Measurements from ENCODE around the gene APBA2. TPM values are rescaled to one million over a fixed set of nuclear protein-coding genes. Genes with fewer than 3 reads are reported as not detected.

APBA2 gene
- total and polyA plus RNA-seq, 4 donors = 0.41 to 2.1 (median 1.9) TPM

GRCh38 chr15:29053006-29053405 lies 167.2 kb downstream of the APBA2 start:
- ATAC-seq (ENCODE audit: low FRiP score) (no peak), DNase-seq (no peak)
- no peaks in the 10 kb centered on the region for H3K36me3 ChIP-seq (ENCODE audit: control insufficient read depth in 1 of 2, insufficient read depth in 2 of 2, low read length in 1 of 2)
- peaks cover 2% of the 10 kb centered on the region for H3K9me3 ChIP-seq (ENCODE audit: control insufficient read depth, low read length)
- H3K4me1 ChIP-seq (ENCODE audit: control insufficient read depth in 1 of 2, insufficient read depth in 2 of 2, low read length in 2 of 2) = no peaks in the 10 kb centered on the region
- whole genome bisulfite sequencing, 2 donors = 86 to 95% methylated on average over 8 of the region's 8 CpGs
- H3K4me3 ChIP-seq (ENCODE audit: low read length in 2 of 2) = no peak overlapping the region
- no peaks in the 10 kb centered on the region for H3K27me3 ChIP-seq (ENCODE audit: control insufficient read depth in 1 of 2, insufficient read depth in 2 of 2, low read length in 1 of 2)
- H3K27ac ChIP-seq (ENCODE audit: low read depth in 1 of 2, low read length in 2 of 2) = no peak overlapping the region
- intact Hi-C loops (cut with DNase I) = no loop called here

GRCh38 chr15:29053661-29054131 lies 167.9 kb downstream of the APBA2 start:
- intact Hi-C loops (cut with DNase I) = no loop called here
- peaks cover 2% of the 10 kb centered on the region for H3K9me3 ChIP-seq (ENCODE audit: control insufficient read depth, low read length)
- H3K4me1 ChIP-seq (ENCODE audit: control insufficient read depth in 1 of 2, insufficient read depth in 2 of 2, low read length in 2 of 2) = no peaks in the 10 kb centered on the region
- no peaks in the 10 kb centered on the region for H3K27me3 ChIP-seq (ENCODE audit: control insufficient read depth in 1 of 2, insufficient read depth in 2 of 2, low read length in 1 of 2)
- no peaks in the 10 kb centered on the region for H3K36me3 ChIP-seq (ENCODE audit: control insufficient read depth in 1 of 2, insufficient read depth in 2 of 2, low read length in 1 of 2)
- H3K4me3 ChIP-seq (ENCODE audit: low read length in 2 of 2) = no peak overlapping the region
- WGBS, 2 donors = 92 to 96% methylated on average over 18 of the region's 18 CpGs
- no peak overlapping the region for H3K27ac ChIP-seq (ENCODE audit: low read depth in 1 of 2, low read length in 2 of 2)
- DNase-seq = no peak
- no peak for ATAC-seq (ENCODE audit: low FRiP score)

GRCh38 chr15:29054171-29055045 lies 168.6 kb downstream of the APBA2 start:
- H3K9me3 ChIP-seq (ENCODE audit: control insufficient read depth, low read length) = peaks cover 2% of the 10 kb centered on the region
- H3K4me1 ChIP-seq (ENCODE audit: control insufficient read depth in 1 of 2, insufficient read depth in 2 of 2, low read length in 2 of 2) = no peaks in the 10 kb centered on the region
- WGBS, 2 donors = 95 to 96% methylated on average over 34 of the region's 34 CpGs
- H3K36me3 ChIP-seq (ENCODE audit: control insufficient read depth in 1 of 2, insufficient read depth in 2 of 2, low read length in 1 of 2) = no peaks in the 10 kb centered on the region
- intact Hi-C loops (cut with DNase I) = no loop called here
- peak; percentile 49 for ATAC-seq (ENCODE audit: low FRiP score)
- no peak overlapping the region for H3K4me3 ChIP-seq (ENCODE audit: low read length in 2 of 2)
- no peak overlapping the region for H3K27ac ChIP-seq (ENCODE audit: low read depth in 1 of 2, low read length in 2 of 2)
- no peak for DNase-seq
- H3K27me3 ChIP-seq (ENCODE audit: control insufficient read depth in 1 of 2, insufficient read depth in 2 of 2, low read length in 1 of 2) = no peaks in the 10 kb centered on the region

DNA sequence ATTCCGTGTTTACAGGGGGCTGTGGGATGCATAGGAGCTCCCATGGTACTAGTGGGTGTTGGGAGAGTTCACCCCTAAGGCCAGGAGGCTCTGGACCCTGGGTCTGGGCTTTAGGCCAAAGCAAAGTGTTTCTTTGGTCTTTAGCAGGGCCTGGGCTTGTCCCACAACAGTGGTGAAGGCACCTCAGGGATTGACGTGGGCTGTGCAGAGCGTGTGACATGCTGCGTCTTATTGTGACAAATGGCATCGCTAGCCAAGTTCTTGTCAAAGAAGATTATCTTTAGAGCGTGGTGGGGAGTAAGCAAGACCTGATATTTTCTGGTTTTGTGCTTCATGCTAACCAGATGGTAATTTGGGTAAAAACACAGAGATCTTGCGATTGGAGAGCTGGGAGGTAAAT lies 170.1 kb downstream of the APBA2 start:
- DNase-seq (no peak), ATAC-seq (ENCODE audit: low FRiP score) (no peak)
- Histone ChIP-seq H3K27ac (ENCODE audit: low read depth in 1 of 2, low read length in 2 of 2) (no peak overlapping the region), H3K4me1 (ENCODE audit: control insufficient read depth in 1 of 2, insufficient read depth in 2 of 2, low read length in 2 of 2) (no peaks in the 10 kb centered on the region), H3K4me3 (ENCODE audit: low read length in 2 of 2) (no peak overlapping the region), H3K36me3 (ENCODE audit: control insufficient read depth in 1 of 2, insufficient read depth in 2 of 2, low read length in 1 of 2) (no peaks in the 10 kb centered on the region), H3K27me3 (ENCODE audit: control insufficient read depth in 1 of 2, insufficient read depth in 2 of 2, low read length in 1 of 2) (no peaks in the 10 kb centered on the region), H3K9me3 (ENCODE audit: control insufficient read depth, low read length) (peaks cover 2% of the 10 kb centered on the region)
- WGBS, 2 donors = 59 to 65% methylated on average over 7 of the region's 7 CpGs
- intact Hi-C loops (cut with DNase I) = no loop called here

DNA sequence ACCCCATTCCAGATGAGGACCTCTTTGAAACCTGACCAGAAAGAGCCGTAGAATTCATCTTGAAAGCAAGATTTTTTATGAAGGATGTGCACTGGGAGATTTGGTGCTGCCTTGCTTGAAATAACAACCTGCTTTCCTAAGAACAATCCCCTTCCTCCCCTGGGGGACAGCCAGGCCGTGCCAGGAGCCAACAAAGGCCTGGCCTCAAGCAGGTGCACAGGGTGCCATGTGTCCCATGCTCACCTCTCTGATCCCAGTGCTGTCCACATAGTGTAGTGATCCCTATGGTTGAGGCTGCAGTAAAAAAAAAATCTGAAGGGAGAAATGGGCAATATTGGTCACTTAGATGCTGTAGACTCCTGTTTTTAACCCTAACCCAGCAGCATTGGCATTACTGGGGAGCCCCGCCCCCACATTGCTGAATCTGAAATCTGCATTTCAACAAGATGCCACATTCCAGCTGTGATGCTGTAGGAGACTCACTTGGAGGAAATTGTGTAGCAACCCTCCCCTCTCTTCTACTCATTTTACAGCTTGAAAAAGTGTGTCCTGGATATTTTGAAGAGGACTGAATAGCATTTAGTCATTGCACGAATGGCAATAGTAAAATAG lies 171.2 kb downstream of the APBA2 start:
- Histone ChIP-seq H3K4me3 (ENCODE audit: low read length in 2 of 2) (no peak overlapping the region), H3K27me3 (ENCODE audit: control insufficient read depth in 1 of 2, insufficient read depth in 2 of 2, low read length in 1 of 2) (no peaks in the 10 kb centered on the region), H3K27ac (ENCODE audit: low read depth in 1 of 2, low read length in 2 of 2) (no peak overlapping the region), H3K36me3 (ENCODE audit: control insufficient read depth in 1 of 2, insufficient read depth in 2 of 2, low read length in 1 of 2) (no peaks in the 10 kb centered on the region), H3K4me1 (ENCODE audit: control insufficient read depth in 1 of 2, insufficient read depth in 2 of 2, low read length in 2 of 2) (no peaks in the 10 kb centered on the region), H3K9me3 (ENCODE audit: control insufficient read depth, low read length) (peaks cover 2% of the 10 kb centered on the region)
- ATAC-seq (ENCODE audit: low FRiP score) (no peak), DNase-seq (no peak)
- intact Hi-C loops (cut with DNase I) = no loop called here
- WGBS, 2 donors = 52 to 57% methylated on average over 4 of the region's 4 CpGs

DNA sequence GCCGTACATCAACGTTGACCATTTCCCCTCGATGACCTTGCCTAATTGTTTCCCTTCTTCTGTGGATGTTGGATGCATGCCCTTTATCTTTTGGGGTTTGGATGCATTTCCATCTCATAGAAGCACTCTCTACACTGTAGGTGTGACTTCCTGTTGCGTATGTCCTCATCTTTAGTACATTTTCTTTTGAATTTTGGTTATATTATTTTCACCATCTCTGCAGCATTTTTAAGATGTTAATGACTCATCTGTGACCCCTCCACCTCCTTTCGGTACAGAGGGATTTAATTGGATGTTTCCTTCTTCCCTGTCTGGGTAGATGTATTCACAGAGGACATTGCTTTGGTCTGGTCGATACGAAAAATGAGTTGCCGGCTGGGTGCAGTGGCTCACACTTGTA lies 172.1 kb downstream of the APBA2 start:
- H3K4me1 ChIP-seq (ENCODE audit: control insufficient read depth in 1 of 2, insufficient read depth in 2 of 2, low read length in 2 of 2) = no peaks in the 10 kb centered on the region
- intact Hi-C loops (cut with DNase I) = no loop called here
- no peaks in the 10 kb centered on the region for H3K36me3 ChIP-seq (ENCODE audit: control insufficient read depth in 1 of 2, insufficient read depth in 2 of 2, low read length in 1 of 2)
- peaks cover 2% of the 10 kb centered on the region for H3K9me3 ChIP-seq (ENCODE audit: control insufficient read depth, low read length)
- ATAC-seq (ENCODE audit: low FRiP score) = no peak
- DNase-seq = no peak
- no peaks in the 10 kb centered on the region for H3K27me3 ChIP-seq (ENCODE audit: control insufficient read depth in 1 of 2, insufficient read depth in 2 of 2, low read length in 1 of 2)
- 86 to 87% methylated on average over 8 of the region's 8 CpGs for WGBS, 2 donors
- H3K27ac ChIP-seq (ENCODE audit: low read depth in 1 of 2, low read length in 2 of 2) = no peak overlapping the region
- H3K4me3 ChIP-seq (ENCODE audit: low read length in 2 of 2) = no peak overlapping the region

GRCh38 chr15:29058903-29059539 lies 173.2 kb downstream of the APBA2 start:
- H3K4me1 ChIP-seq (ENCODE audit: control insufficient read depth in 1 of 2, insufficient read depth in 2 of 2, low read length in 2 of 2) = no peaks in the 10 kb centered on the region
- no peak overlapping the region for H3K27ac ChIP-seq (ENCODE audit: low read depth in 1 of 2, low read length in 2 of 2)
- no peaks in the 10 kb centered on the region for H3K36me3 ChIP-seq (ENCODE audit: control insufficient read depth in 1 of 2, insufficient read depth in 2 of 2, low read length in 1 of 2)
- no peaks in the 10 kb centered on the region for H3K27me3 ChIP-seq (ENCODE audit: control insufficient read depth in 1 of 2, insufficient read depth in 2 of 2, low read length in 1 of 2)
- DNase-seq = no peak
- intact Hi-C loops (cut with DNase I) = no loop called here
- H3K4me3 ChIP-seq (ENCODE audit: low read length in 2 of 2) = no peak overlapping the region
- no peaks in the 10 kb centered on the region for H3K9me3 ChIP-seq (ENCODE audit: control insufficient read depth, low read length)
- 90 to 91% methylated on average over 6 of the region's 6 CpGs for WGBS, 2 donors
- no peak for ATAC-seq (ENCODE audit: low FRiP score)

GRCh38 chr15:29059871-29060640 lies 174.3 kb downstream of the APBA2 start:
- ATAC-seq (ENCODE audit: low FRiP score) = no peak
- no peaks in the 10 kb centered on the region for H3K4me1 ChIP-seq (ENCODE audit: control insufficient read depth in 1 of 2, insufficient read depth in 2 of 2, low read length in 2 of 2)
- H3K4me3 ChIP-seq (ENCODE audit: low read length in 2 of 2) = no peak overlapping the region
- H3K9me3 ChIP-seq (ENCODE audit: control insufficient read depth, low read length) = no peaks in the 10 kb centered on the region
- no peak for DNase-seq
- WGBS, 2 donors = 91 to 94% methylated on average over 16 of the region's 16 CpGs
- H3K27me3 ChIP-seq (ENCODE audit: control insufficient read depth in 1 of 2, insufficient read depth in 2 of 2, low read length in 1 of 2) = no peaks in the 10 kb centered on the region
- H3K36me3 ChIP-seq (ENCODE audit: control insufficient read depth in 1 of 2, insufficient read depth in 2 of 2, low read length in 1 of 2) = no peaks in the 10 kb centered on the region
- no peak overlapping the region for H3K27ac ChIP-seq (ENCODE audit: low read depth in 1 of 2, low read length in 2 of 2)
- intact Hi-C loops (cut with DNase I) = no loop called here
